Measurements from ENCODE around the gene TRABD2B. TPM values are rescaled to one million over a fixed set of nuclear protein-coding genes. Genes with fewer than 3 reads are reported as not detected.

The TRABD2B gene
- total RNA-seq, 1 donor from 2014 or later: 0.89 TPM

GRCh38 chr1:47840393-47841190 lies 156.6 kb downstream of the TRABD2B start:
- Mint-ChIP-seq H3K9me3 (ENCODE audit: unreplicated experiment) (peaks cover 5% of the 10 kb centered on the region), H3K4me1 (ENCODE audit: low read depth, unreplicated experiment) (peaks cover 3% of the 10 kb centered on the region), H3K4me3 (ENCODE audit: unreplicated experiment) (no peak overlapping the region), H3K36me3 (ENCODE audit: low read depth, unreplicated experiment) (peaks cover 6% of the 10 kb centered on the region), H3K27me3 (ENCODE audit: low read depth, unreplicated experiment) (peaks cover 49% of the 10 kb centered on the region), H3K27ac (ENCODE audit: unreplicated experiment) (no peak overlapping the region)
- FAIRE-seq (no peak), DNase-seq (ENCODE audit: low read depth) (no peak)
- Histone ChIP-seq H3K9ac (ENCODE audit: low read length) (no peak overlapping the region), H3K27me3 (ENCODE audit: insufficient read depth, low read length) (no peaks in the 10 kb centered on the region), H3K4me1 (ENCODE audit: insufficient read depth, low read length) (no peaks in the 10 kb centered on the region), H3K79me2 (ENCODE audit: insufficient read depth, low read length) (no peaks in the 10 kb centered on the region), H4K20me1 (ENCODE audit: insufficient read depth, low read length) (no peaks in the 10 kb centered on the region), H3K27ac (ENCODE audit: low read depth, low read length) (no peak overlapping the region), H3K9me3 (ENCODE audit: insufficient read depth, low read depth, low read length) (no peaks in the 10 kb centered on the region), H3K36me3 (ENCODE audit: insufficient read depth, low read length) (no peaks in the 10 kb centered on the region), H3K4me3 (ENCODE audit: insufficient read depth, low read depth, low read length) (no peak overlapping the region), H2AFZ (ENCODE audit: low read depth, low read length) (no peak overlapping the region), H3K4me2 (ENCODE audit: low read length) (no peak overlapping the region)
- TF ChIP-seq EZH2 (IDR thresholded peaks at IDR 0.05; ENCODE audit: insufficient read depth, low read length): no peak
- TF ChIP-seq, protein P1, sequence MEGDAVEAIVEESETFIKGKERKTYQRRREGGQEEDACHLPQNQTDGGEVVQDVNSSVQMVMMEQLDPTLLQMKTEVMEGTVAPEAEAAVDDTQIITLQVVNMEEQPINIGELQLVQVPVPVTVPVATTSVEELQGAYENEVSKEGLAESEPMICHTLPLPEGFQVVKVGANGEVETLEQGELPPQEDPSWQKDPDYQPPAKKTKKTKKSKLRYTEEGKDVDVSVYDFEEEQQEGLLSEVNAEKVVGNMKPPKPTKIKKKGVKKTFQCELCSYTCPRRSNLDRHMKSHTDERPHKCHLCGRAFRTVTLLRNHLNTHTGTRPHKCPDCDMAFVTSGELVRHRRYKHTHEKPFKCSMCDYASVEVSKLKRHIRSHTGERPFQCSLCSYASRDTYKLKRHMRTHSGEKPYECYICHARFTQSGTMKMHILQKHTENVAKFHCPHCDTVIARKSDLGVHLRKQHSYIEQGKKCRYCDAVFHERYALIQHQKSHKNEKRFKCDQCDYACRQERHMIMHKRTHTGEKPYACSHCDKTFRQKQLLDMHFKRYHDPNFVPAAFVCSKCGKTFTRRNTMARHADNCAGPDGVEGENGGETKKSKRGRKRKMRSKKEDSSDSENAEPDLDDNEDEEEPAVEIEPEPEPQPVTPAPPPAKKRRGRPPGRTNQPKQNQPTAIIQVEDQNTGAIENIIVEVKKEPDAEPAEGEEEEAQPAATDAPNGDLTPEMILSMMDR (IDR thresholded peaks at IDR 0.05; ENCODE audit: insufficient read depth, low read depth, low read length): no peak

GRCh38 chr1:47839433-47839760 lies 157.8 kb downstream of the TRABD2B start:
- Histone ChIP-seq H3K36me3 (ENCODE audit: insufficient read depth, low read length) (no peaks in the 10 kb centered on the region), H3K9ac (ENCODE audit: low read length) (no peak overlapping the region), H2AFZ (ENCODE audit: low read depth, low read length) (no peak overlapping the region), H4K20me1 (ENCODE audit: insufficient read depth, low read length) (no peaks in the 10 kb centered on the region), H3K79me2 (ENCODE audit: insufficient read depth, low read length) (no peaks in the 10 kb centered on the region), H3K4me2 (ENCODE audit: low read length) (no peak overlapping the region), H3K27me3 (ENCODE audit: insufficient read depth, low read length) (no peaks in the 10 kb centered on the region), H3K27ac (ENCODE audit: low read depth, low read length) (no peak overlapping the region), H3K4me1 (ENCODE audit: insufficient read depth, low read length) (no peaks in the 10 kb centered on the region), H3K9me3 (ENCODE audit: insufficient read depth, low read depth, low read length) (peaks cover 2% of the 10 kb centered on the region), H3K4me3 (ENCODE audit: insufficient read depth, low read depth, low read length) (no peak overlapping the region)
- H3K4me3 Mint-ChIP-seq (ENCODE audit: unreplicated experiment): no peak overlapping the region
- H3K27ac Mint-ChIP-seq (ENCODE audit: unreplicated experiment): no peak overlapping the region
- H3K27me3 Mint-ChIP-seq (ENCODE audit: low read depth, unreplicated experiment): peaks cover 43% of the 10 kb centered on the region
- H3K9me3 Mint-ChIP-seq (ENCODE audit: unreplicated experiment): peaks cover 10% of the 10 kb centered on the region
- H3K4me1 Mint-ChIP-seq (ENCODE audit: low read depth, unreplicated experiment): peaks cover 3% of the 10 kb centered on the region
- no peak for FAIRE-seq
- TF ChIP-seq, protein P1 (IDR thresholded peaks at IDR 0.05; ENCODE audit: insufficient read depth, low read depth, low read length): no peak
- TF ChIP-seq EZH2 (IDR thresholded peaks at IDR 0.05; ENCODE audit: insufficient read depth, low read length): no peak
- no peak for DNase-seq (ENCODE audit: low read depth)
- peaks cover 6% of the 10 kb centered on the region for H3K36me3 Mint-ChIP-seq (ENCODE audit: low read depth, unreplicated experiment)
